Measurements from ENCODE around the gene CDH23. TPM values are rescaled to one million over a fixed set of nuclear protein-coding genes. Genes with fewer than 3 reads are reported as not detected.

The CDH23 gene
- total RNA-seq, 2 experiments from 2014 or later, result 4.6 to 5.2 TPM

GRCh38 chr10:71695502-71696476 is 299.1 kb downstream of the CDH23 start:
- H3K4me1 ChIP-seq (ENCODE audit: insufficient read depth, low read length), result peaks cover 61% of the 10 kb centered on the region
- H3K9me3 ChIP-seq (ENCODE audit: control insufficient read depth in 1 of 2, insufficient read depth in 1 of 2, low read length in 2 of 2), result peaks cover 0 to 8% of the 10 kb centered on the region in 2 experiments
- no peaks in the 10 kb centered on the region for H3K36me3 ChIP-seq (ENCODE audit: insufficient read depth, low read length)
- no peak for TF ChIP-seq CTCF (IDR thresholded peaks at IDR 0.05)
- no peaks in the 10 kb centered on the region for H3K36me3 Mint-ChIP-seq (ENCODE audit: low read depth)
- H3K27me3 Mint-ChIP-seq, result no peaks in the 10 kb centered on the region
- POLR2A ChIA-PET, result interaction anchor here (0.8 to 3.7 kb wide), 5 partner anchors 13 to 80 kb away, joined by 3 to 20 read pairs (median 6); partner anchors contain the start of gene VSIR
- no peak overlapping the region for H3K4me3 ChIP-seq (ENCODE audit: low read length)
- H3K27ac ChIP-seq (ENCODE audit: low read depth in 1 of 2, low read length in 2 of 2), result no peak overlapping the region
- no peak for DNase-seq
- H3K9me3 Mint-ChIP-seq, result no peaks in the 10 kb centered on the region
- H3K4me3 Mint-ChIP-seq, result no peak overlapping the region
- no peaks in the 10 kb centered on the region for H3K27me3 ChIP-seq (ENCODE audit: control insufficient read depth in 1 of 2, insufficient read depth in 2 of 2, low read length in 2 of 2)
- intact Hi-C loops (cut with DNase I, micrococcal nuclease), result loop anchor here in 1 of 2 experiments (1.0 kb wide), 1 partner anchor 381 kb away; no protein-coding TSS in a partner anchor
- no peak for ATAC-seq (ENCODE audit: poor library complexity)
- CTCF ChIA-PET, result interaction anchor here (0.6 to 3.8 kb wide), 14 partner anchors 8 to 376 kb away, joined by 3 to 26 read pairs (median 5); partner anchors contain the start of genes SLC29A3 and VSIR
- H3K27ac Mint-ChIP-seq, result no peak overlapping the region
- H3K4me1 Mint-ChIP-seq (ENCODE audit: low read depth), result peaks cover 29% of the 10 kb centered on the region

- Mint-ChIP-seq H3K27ac (peak overlapping the region; percentile 33), H3K4me3 (no peak overlapping the region), H3K27me3 (no peaks in the 10 kb centered on the region), H3K9me3 (no peaks in the 10 kb centered on the region), H3K36me3 (ENCODE audit: low read depth) (no peaks in the 10 kb centered on the region), H3K4me1 (ENCODE audit: low read depth) (peaks cover 29% of the 10 kb centered on the region)
- H3K4me1 ChIP-seq (ENCODE audit: insufficient read depth, low read length), result peaks cover 65% of the 10 kb centered on the region
- no peak overlapping the region for H3K27ac ChIP-seq (ENCODE audit: low read depth in 1 of 2, low read length in 2 of 2)
- peaks cover 0 to 4% of the 10 kb centered on the region in 2 experiments for H3K9me3 ChIP-seq (ENCODE audit: control insufficient read depth in 1 of 2, insufficient read depth in 1 of 2, low read length in 2 of 2)
- ATAC-seq (ENCODE audit: poor library complexity) (peak; percentile 83), DNase-seq (peak; percentile 54 to 84 (median 66))
- CTCF ChIA-PET, result interaction anchor here (0.6 to 3.8 kb wide), 16 partner anchors 9 to 377 kb away, joined by 3 to 26 read pairs (median 4); partner anchors contain the start of genes SLC29A3 and VSIR
- POLR2A ChIA-PET, result interaction anchor here (0.8 to 3.7 kb wide), 5 partner anchors 12 to 79 kb away, joined by 3 to 20 read pairs (median 6); partner anchors contain the start of gene VSIR
- no peak overlapping the region for H3K4me3 ChIP-seq (ENCODE audit: low read length)
- no peaks in the 10 kb centered on the region for H3K27me3 ChIP-seq (ENCODE audit: control insufficient read depth in 1 of 2, insufficient read depth in 2 of 2, low read length in 2 of 2)
- H3K36me3 ChIP-seq (ENCODE audit: insufficient read depth, low read length), result no peaks in the 10 kb centered on the region
- intact Hi-C loops (cut with DNase I, micrococcal nuclease), result loop anchor here in 1 of 2 experiments (1.0 kb wide), 1 partner anchor 382 kb away; no protein-coding TSS in a partner anchor
- TF ChIP-seq CTCF (IDR thresholded peaks at IDR 0.05), result peak; percentile 70
Measured at GRCh38 chr10:71696628-71697326, 300.1 kb downstream of the CDH23 start.
